Coronary artery (tissue), 2 donors: ENCODE results near the gene ROR1.

ENCODE experiments used
- DNase-seq: peaks from one replicate; pipeline ENCODE4 v3.0.0-alpha.2; 2017; ENCODE audit warnings: low spot score
- H3K27ac ChIP-seq, 2 donors: fragments of 200-600 bp; sonication (generic); one replicate each; pipeline ENCODE4 v1.5.1; 2016 to 2019
- H3K4me3 ChIP-seq: fragments of 200-600 bp; sonication (generic); 2 replicates; pipeline ENCODE4 v1.5.1; 2016; ENCODE audit warnings: mild to moderate bottlenecking, moderate library complexity
- CTCF ChIP-seq: fragments of 200-600 bp; sonication (generic); IDR thresholded peaks from one replicate; pipeline ENCODE4 v1.5.1; 2019; ENCODE audit warnings: antibody characterized with exemption

ROR1 gene

GRCh38 chr1:63918418-63918945, 144.7 kb downstream of the ROR1 start:
- H3K4me3 ChIP-seq: peak overlapping the region; percentile 27
- TF ChIP-seq CTCF: no peak

GRCh38 chr1:63920154-63921117, 146.6 kb downstream of the ROR1 start:
- H3K4me3 ChIP-seq: no peak overlapping the region
- H3K27ac ChIP-seq: peak overlapping the region in 1 of 2 donors; percentile 57
- TF ChIP-seq CTCF: no peak
- no peak for DNase-seq

More at GRCh38 chr1:63918418-63918945, 144.7 kb downstream of the ROR1 start:
- no peak for DNase-seq
- peak overlapping the region; percentile 55 to 77 for H3K27ac ChIP-seq

- TF ChIP-seq CTCF: no peak
These were observed 147.5 kb downstream of the ROR1 start for GRCh38 chr1:63921359-63921758.

GRCh38 chr1:63921802-63922201, 148.0 kb downstream of the ROR1 start:
- no peak for DNase-seq
- Histone ChIP-seq H3K4me3 (no peak overlapping the region), H3K27ac (peak overlapping the region in 1 of 2 donors; percentile 69)
- no peak for TF ChIP-seq CTCF

More at GRCh38 chr1:63921359-63921758, 147.5 kb downstream of the ROR1 start:
- Histone ChIP-seq H3K27ac (peak overlapping the region in 1 of 2 donors; percentile 57), H3K4me3 (no peak overlapping the region)
- no peak for DNase-seq

GRCh38 chr1:63922848-63923247, 149.0 kb downstream of the ROR1 start:
- DNase-seq: no peak
- Histone ChIP-seq H3K27ac (peak overlapping the region; percentile 30 to 69), H3K4me3 (no peak overlapping the region)
- TF ChIP-seq CTCF: no peak

- no peak for TF ChIP-seq CTCF
- Histone ChIP-seq H3K4me3 (no peak overlapping the region), H3K27ac (peak overlapping the region; percentile 30 to 69)
- no peak for DNase-seq
These were observed 149.5 kb downstream of the ROR1 start for GRCh38 chr1:63923302-63923701.
